Suprapubic skin (tissue), 4 donors: ENCODE results near the gene CRYGC. TPM values are rescaled to one million over a fixed set of nuclear protein-coding genes. Genes with fewer than 3 reads are reported as not detected.
"Not testable (repeated sequence)": the region's sequence is repeated elsewhere in the genome, so short reads cannot be mapped to it uniquely, and the experiment has no call there.

ENCODE experiments used
- DNase-seq, 2 donors: peaks; one replicate each; pipeline ENCODE4 v3.0.0-alpha.2; 2019; ENCODE audit warnings: low spot score in 2 of 2
- H3K27ac ChIP-seq: fragments of 200-600 bp; sonication (generic); one replicate; pipeline ENCODE4 v1.5.1; 2019
- H3K27me3 ChIP-seq: fragments of 200-600 bp; sonication (generic); one replicate; pipeline ENCODE4 v1.5.1; 2019
- H3K36me3 ChIP-seq: fragments of 200-600 bp; sonication (generic); one replicate; pipeline ENCODE4 v1.5.1; 2019
- H3K4me1 ChIP-seq: fragments of 200-600 bp; sonication (generic); one replicate; pipeline ENCODE4 v1.5.1; 2019
- H3K4me3 ChIP-seq: fragments of 200-600 bp; sonication (generic); one replicate; pipeline ENCODE4 v1.5.1; 2019; ENCODE audit warnings: mild to moderate bottlenecking
- H3K9me3 ChIP-seq: fragments of 200-600 bp; sonication (generic); one replicate; pipeline ENCODE4 v1.5.1; 2019
- CTCF ChIP-seq, 2 donors: fragments of 200-600 bp in 1 of 2; fragments of 450-650 bp in 1 of 2; sonication (generic) in 1 of 2; IDR thresholded peaks; one replicate each; pipeline ENCODE4 v1.5.1; 2016 to 2019; ENCODE audit warnings: antibody characterized with exemption in 2 of 2, mild to moderate bottlenecking in 1 of 2, moderate library complexity in 1 of 2
- EP300 ChIP-seq: sonication (generic); formaldehyde crosslinking; IDR thresholded peaks from one replicate; pipeline ENCODE4 v1.6.1; 2017; ENCODE audit warnings: antibody characterized with exemption
- POLR2A ChIP-seq, 2 donors: fragments of 450-650 bp; IDR thresholded peaks; one replicate each; pipeline ENCODE4 v1.6.1; 2017; ENCODE audit warnings: antibody characterized with exemption in 2 of 2, mild to moderate bottlenecking in 2 of 2, moderate library complexity in 2 of 2
- POLR2AphosphoS5 ChIP-seq, 3 donors: sonication (generic); formaldehyde crosslinking; IDR thresholded peaks; one replicate each; pipeline ENCODE4 v1.6.1; 2017; ENCODE audit warnings: antibody characterized with exemption in 3 of 3
- WGBS: methylation state at CpG from one replicate; pipeline ENCODE4 v1.1.5; 2018; 5-methylcytosine and 5-hydroxymethylcytosine counted together
- total RNA-seq, 4 donors: library from RNA; depleted of rRNA; stranded (reverse); fragments of >200 nt; gene quantifications; one replicate each; pipeline ENCODE4 v1.1.0, GENCODE V29; 2016

The CRYGC gene
- total RNA-seq, 4 donors from 2014 or later: not detected

GRCh38 chr2:208146006-208146405 is 16.4 kb upstream of the CRYGC start, which contains the start of gene CRYGB:
Gene CRYGB (minus strand): TSS chr2:208146158. CDS start chr2:208146120, 38 bp downstream.
- TF ChIP-seq POLR2AphosphoS5 (IDR thresholded peaks at IDR 0.05) (no peak), EP300 (no peak), POLR2A (IDR thresholded peaks at IDR 0.05) (no peak), CTCF (IDR thresholded peaks at IDR 0.05) (no peak)
- WGBS: 72% methylated on average over 6 of the region's 6 CpGs
- Histone ChIP-seq H3K36me3 (no peaks in the 10 kb centered on the region), H3K4me3 (no peak within 1 kb of the TSS), H3K9me3 (no peaks in the 10 kb centered on the region), H3K27me3 (no peaks in the 10 kb centered on the region), H3K4me1 (peaks cover 2% of the 10 kb centered on the region), H3K27ac (no peak within 1 kb of the TSS)
- DNase-seq: no peak

GRCh38 chr2:208142925-208143799 is 13.5 kb upstream of the CRYGC start:
- Histone ChIP-seq H3K4me3 (no peak overlapping the region), H3K9me3 (no peaks in the 10 kb centered on the region), H3K27me3 (no peaks in the 10 kb centered on the region), H3K27ac (no peak overlapping the region), H3K4me1 (peaks cover 2% of the 10 kb centered on the region), H3K36me3 (no peaks in the 10 kb centered on the region)
- TF ChIP-seq POLR2A (IDR thresholded peaks at IDR 0.05): no peak
- no peak for TF ChIP-seq EP300
- TF ChIP-seq CTCF (IDR thresholded peaks at IDR 0.05): no peak
- no peak for TF ChIP-seq POLR2AphosphoS5 (IDR thresholded peaks at IDR 0.05)
- DNase-seq: no peak
- 73% methylated on average over 14 of the region's 14 CpGs for WGBS

GRCh38 chr2:208142240-208142924 is 12.8 kb upstream of the CRYGC start:
- Histone ChIP-seq H3K27me3 (no peaks in the 10 kb centered on the region), H3K27ac (no peak overlapping the region), H3K36me3 (no peaks in the 10 kb centered on the region), H3K4me1 (peaks cover 2% of the 10 kb centered on the region), H3K4me3 (no peak overlapping the region), H3K9me3 (no peaks in the 10 kb centered on the region)
- TF ChIP-seq POLR2A (IDR thresholded peaks at IDR 0.05) (no peak), POLR2AphosphoS5 (IDR thresholded peaks at IDR 0.05) (no peak), CTCF (IDR thresholded peaks at IDR 0.05) (no peak), EP300 (no peak)
- no peak for DNase-seq
- 32% methylated on average over 8 of the region's 8 CpGs for WGBS

- H3K4me1 ChIP-seq: peaks cover 2% of the 10 kb centered on the region
- no peaks in the 10 kb centered on the region for H3K27me3 ChIP-seq
- no peaks in the 10 kb centered on the region for H3K9me3 ChIP-seq
- H3K36me3 ChIP-seq: no peaks in the 10 kb centered on the region
- DNase-seq: no peak
- H3K27ac ChIP-seq: no peak overlapping the region
- no peak for TF ChIP-seq POLR2A (IDR thresholded peaks at IDR 0.05)
- no peak for TF ChIP-seq EP300
- no peak for TF ChIP-seq POLR2AphosphoS5 (IDR thresholded peaks at IDR 0.05)
- WGBS: 86% methylated on average over 18 of the region's 18 CpGs
- H3K4me3 ChIP-seq: no peak overlapping the region
These were observed 9.8 kb upstream of the CRYGC start for GRCh38 chr2:208139447-208139846.

- not testable (repeated sequence) for H3K4me1 ChIP-seq, H3K4me3 ChIP-seq, H3K9me3 ChIP-seq, H3K36me3 ChIP-seq, H3K27me3 ChIP-seq, H3K27ac ChIP-seq, DNase-seq
- WGBS: 89% methylated on average over 6 of the region's 7 CpGs
These were observed 8.7 kb upstream of the CRYGC start for GRCh38 chr2:208138334-208138733.

- Histone ChIP-seq H3K9me3 (no peaks in the 10 kb centered on the region), H3K27ac (no peak overlapping the region), H3K36me3 (no peaks in the 10 kb centered on the region), H3K4me1 (no peaks in the 10 kb centered on the region), H3K27me3 (no peaks in the 10 kb centered on the region), H3K4me3 (no peak overlapping the region)
- no peak for DNase-seq
- TF ChIP-seq EP300: no peak
- no peak for TF ChIP-seq CTCF (IDR thresholded peaks at IDR 0.05)
- no peak for TF ChIP-seq POLR2AphosphoS5 (IDR thresholded peaks at IDR 0.05)
- 93% methylated on average over 2 of the region's 2 CpGs for WGBS
These were observed 7.1 kb upstream of the CRYGC start for GRCh38 chr2:208136716-208137094.
